ENCODE data around the gene C2.
A peak's percentile ranks its signal among the peaks of the same experiment; 100 is the strongest.
"Not testable (repeated sequence)": the region's sequence is repeated elsewhere in the genome, so short reads cannot be mapped to it uniquely, and the experiment has no call there.

The C2 gene

GRCh38 chr6:31905041-31905440 is 22.5 kb upstream of the C2 start:
- no peak for DNase-seq (ENCODE audit: low spot score in 2 of 2)
- Mint-ChIP-seq H3K27me3 (no peaks in the 10 kb centered on the region), H3K9me3 (no peaks in the 10 kb centered on the region), H3K4me3 (no peak overlapping the region), H3K27ac (no peak overlapping the region), H3K4me1 (peaks cover 7% of the 10 kb centered on the region), H3K36me3 (no peaks in the 10 kb centered on the region)
- ATAC-seq (ENCODE audit: low read depth), result no peak

DNA sequence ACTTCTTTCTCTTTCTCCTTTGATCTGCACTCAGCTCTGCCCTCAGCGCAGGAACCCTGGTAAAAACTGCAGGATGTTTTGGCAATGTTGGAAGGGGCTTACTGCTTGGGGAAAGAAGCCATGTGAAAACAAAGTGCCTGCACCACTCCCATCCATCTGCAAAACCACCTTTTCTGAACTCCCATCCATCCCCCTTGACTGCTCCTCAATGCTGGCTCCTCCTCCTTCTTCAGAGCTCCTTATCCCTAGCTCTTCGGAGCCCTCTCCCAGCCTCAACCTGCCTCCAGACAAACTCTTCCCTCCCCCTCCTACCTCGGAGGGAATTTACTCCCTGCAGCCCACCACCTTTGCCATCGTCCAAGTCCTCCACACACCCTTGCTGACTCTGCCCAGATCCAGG is 21.4 kb upstream of the C2 start:
- no peak overlapping the region for H3K4me3 Mint-ChIP-seq
- peaks cover 3% of the 10 kb centered on the region for H3K27me3 Mint-ChIP-seq
- H3K27ac Mint-ChIP-seq, result no peak overlapping the region
- no peaks in the 10 kb centered on the region for H3K9me3 Mint-ChIP-seq
- ATAC-seq (ENCODE audit: low read depth) (no peak), DNase-seq (ENCODE audit: low spot score in 2 of 2) (no peak)
- H3K36me3 Mint-ChIP-seq, result no peaks in the 10 kb centered on the region
- peaks cover 9% of the 10 kb centered on the region for H3K4me1 Mint-ChIP-seq

- H3K27me3 Mint-ChIP-seq; ATAC-seq (ENCODE audit: low read depth); DNase-seq (ENCODE audit: low spot score in 2 of 2); H3K4me3 Mint-ChIP-seq; H3K9me3 Mint-ChIP-seq; H3K36me3 Mint-ChIP-seq; H3K4me1 Mint-ChIP-seq; H3K27ac Mint-ChIP-seq: not testable (repeated sequence)
Measured at GRCh38 chr6:31906727-31907126, 20.8 kb upstream of the C2 start.

GRCh38 chr6:31907158-31907813 is 20.2 kb upstream of the C2 start:
- no peak for ATAC-seq (ENCODE audit: low read depth)
- peaks cover 9% of the 10 kb centered on the region for H3K4me1 Mint-ChIP-seq
- no peak overlapping the region for H3K27ac Mint-ChIP-seq
- H3K4me3 Mint-ChIP-seq, result no peak overlapping the region
- peaks cover 4% of the 10 kb centered on the region for H3K27me3 Mint-ChIP-seq
- DNase-seq (ENCODE audit: low spot score in 2 of 2), result no peak
- no peaks in the 10 kb centered on the region for H3K9me3 Mint-ChIP-seq
- H3K36me3 Mint-ChIP-seq, result no peaks in the 10 kb centered on the region

- not testable (repeated sequence) for H3K9me3 Mint-ChIP-seq; H3K27me3 Mint-ChIP-seq; H3K4me1 Mint-ChIP-seq; H3K27ac Mint-ChIP-seq; ATAC-seq (ENCODE audit: low read depth); H3K36me3 Mint-ChIP-seq; DNase-seq (ENCODE audit: low spot score in 2 of 2); H3K4me3 Mint-ChIP-seq
Measured at GRCh38 chr6:31908255-31908654, 19.3 kb upstream of the C2 start.

DNA sequence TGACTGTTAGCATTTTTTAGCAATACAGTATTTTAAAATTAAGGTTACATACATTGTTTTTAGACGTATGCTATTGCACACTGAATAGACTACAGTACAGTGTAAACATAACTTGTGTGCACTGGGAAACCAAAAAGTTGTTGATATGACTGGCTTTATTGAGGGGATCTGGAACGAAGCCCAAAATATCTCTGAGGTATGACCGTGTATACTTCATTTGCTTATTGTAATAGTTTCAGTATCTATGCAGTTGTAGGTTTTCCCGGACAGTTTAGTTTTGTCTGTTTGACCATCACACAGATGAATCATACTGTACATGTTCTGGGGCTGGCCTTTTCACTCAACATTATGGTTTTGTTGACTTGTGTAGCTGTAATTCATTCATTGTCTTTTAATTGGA is 18.7 kb upstream of the C2 start:
- no peak for DNase-seq (ENCODE audit: low spot score in 2 of 2)
- Mint-ChIP-seq H3K27ac (no peak overlapping the region), H3K27me3 (peaks cover 6% of the 10 kb centered on the region)

DNA sequence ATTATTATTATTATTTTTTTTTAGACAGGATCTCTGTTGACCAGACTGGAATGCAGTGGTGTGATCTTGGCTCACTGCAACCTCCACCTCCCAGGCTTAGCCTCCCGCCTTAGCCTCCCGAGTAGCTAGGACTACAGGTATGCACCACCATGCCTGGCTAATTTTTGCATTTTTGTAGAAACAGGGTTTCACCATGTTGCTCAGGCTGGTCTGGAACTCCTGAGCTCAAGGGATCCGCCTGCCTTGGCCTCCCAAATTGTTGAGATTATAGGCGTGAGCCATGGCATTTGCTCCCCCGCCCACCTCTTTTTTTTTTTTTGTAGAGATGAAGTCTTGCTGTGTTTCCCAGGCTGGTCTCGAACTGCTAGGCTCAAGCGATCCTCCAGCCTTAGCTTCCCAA is 18.2 kb upstream of the C2 start:
- not testable (repeated sequence) for H3K9me3 Mint-ChIP-seq; H3K27me3 Mint-ChIP-seq; H3K27ac Mint-ChIP-seq; DNase-seq (ENCODE audit: low spot score in 2 of 2); ATAC-seq (ENCODE audit: low read depth); H3K4me1 Mint-ChIP-seq; H3K4me3 Mint-ChIP-seq; H3K36me3 Mint-ChIP-seq

More for the DNA sequence above, 18.7 kb upstream of the C2 start:
- peak; percentile 52 for ATAC-seq (ENCODE audit: low read depth)
- no peaks in the 10 kb centered on the region for H3K36me3 Mint-ChIP-seq
- no peaks in the 10 kb centered on the region for H3K9me3 Mint-ChIP-seq
- no peak overlapping the region for H3K4me3 Mint-ChIP-seq
- H3K4me1 Mint-ChIP-seq, result peaks cover 2% of the 10 kb centered on the region

DNA sequence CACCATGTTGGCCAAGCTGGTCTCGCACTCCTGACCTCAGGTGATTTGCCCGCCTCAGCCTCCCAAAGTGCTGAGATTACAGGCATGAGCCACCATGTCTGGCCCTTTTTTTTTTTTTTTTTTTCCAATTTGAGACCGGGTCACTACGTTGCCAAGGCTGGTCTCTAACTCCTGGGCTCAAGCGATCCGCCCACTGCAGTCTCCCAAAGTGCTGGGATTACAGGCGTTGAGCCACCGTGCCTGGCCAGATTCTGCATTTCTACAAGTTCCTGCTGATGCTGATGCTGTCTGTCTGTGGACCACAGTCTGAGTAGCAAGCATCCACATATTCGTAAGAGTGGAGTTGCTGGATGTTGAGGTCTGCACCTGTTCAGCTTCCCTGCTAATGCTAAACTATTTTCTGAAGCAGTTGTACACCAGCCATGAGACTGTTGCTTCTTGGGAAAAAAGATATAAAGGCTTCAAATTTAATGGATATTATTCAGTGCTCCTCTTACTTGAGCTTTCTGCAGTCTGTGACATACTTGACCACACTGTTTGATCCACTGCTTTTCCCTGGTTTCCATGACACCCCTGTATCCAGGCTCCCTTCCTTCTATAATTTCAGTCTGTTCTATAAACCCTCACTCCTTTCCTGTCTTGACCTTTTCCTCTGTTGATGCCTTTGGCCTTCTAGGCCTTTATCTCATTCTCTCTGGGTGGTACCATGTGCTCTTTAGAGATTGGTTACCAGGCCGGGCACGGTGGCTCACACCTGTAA is 15.5 kb upstream of the C2 start:
- peaks cover 2% of the 10 kb centered on the region for H3K4me1 Mint-ChIP-seq
- H3K27me3 Mint-ChIP-seq, result peaks cover 12% of the 10 kb centered on the region
- no peaks in the 10 kb centered on the region for H3K36me3 Mint-ChIP-seq
- no peak overlapping the region for H3K27ac Mint-ChIP-seq
- no peaks in the 10 kb centered on the region for H3K9me3 Mint-ChIP-seq
- no peak overlapping the region for H3K4me3 Mint-ChIP-seq
- DNase-seq (ENCODE audit: low spot score in 2 of 2) (no peak), ATAC-seq (ENCODE audit: low read depth) (no peak)

GRCh38 chr6:31915351-31915750 is 12.2 kb upstream of the C2 start:
- Mint-ChIP-seq H3K27ac (no peak overlapping the region), H3K4me1 (peaks cover under 1% of the 10 kb centered on the region), H3K9me3 (no peaks in the 10 kb centered on the region), H3K4me3 (no peak overlapping the region), H3K27me3 (peaks cover 10% of the 10 kb centered on the region), H3K36me3 (no peaks in the 10 kb centered on the region)
- ATAC-seq (ENCODE audit: low read depth) (no peak), DNase-seq (ENCODE audit: low spot score in 2 of 2) (no peak)

- H3K27me3 Mint-ChIP-seq, result peaks cover 9% of the 10 kb centered on the region
- ATAC-seq (ENCODE audit: low read depth) (no peak), DNase-seq (ENCODE audit: low spot score in 2 of 2) (no peak)
- no peaks in the 10 kb centered on the region for H3K9me3 Mint-ChIP-seq
- H3K36me3 Mint-ChIP-seq, result no peaks in the 10 kb centered on the region
- H3K27ac Mint-ChIP-seq, result no peak overlapping the region
- H3K4me3 Mint-ChIP-seq, result no peak overlapping the region
- no peaks in the 10 kb centered on the region for H3K4me1 Mint-ChIP-seq
Measured at GRCh38 chr6:31915756-31916155, 11.8 kb upstream of the C2 start.

DNA sequence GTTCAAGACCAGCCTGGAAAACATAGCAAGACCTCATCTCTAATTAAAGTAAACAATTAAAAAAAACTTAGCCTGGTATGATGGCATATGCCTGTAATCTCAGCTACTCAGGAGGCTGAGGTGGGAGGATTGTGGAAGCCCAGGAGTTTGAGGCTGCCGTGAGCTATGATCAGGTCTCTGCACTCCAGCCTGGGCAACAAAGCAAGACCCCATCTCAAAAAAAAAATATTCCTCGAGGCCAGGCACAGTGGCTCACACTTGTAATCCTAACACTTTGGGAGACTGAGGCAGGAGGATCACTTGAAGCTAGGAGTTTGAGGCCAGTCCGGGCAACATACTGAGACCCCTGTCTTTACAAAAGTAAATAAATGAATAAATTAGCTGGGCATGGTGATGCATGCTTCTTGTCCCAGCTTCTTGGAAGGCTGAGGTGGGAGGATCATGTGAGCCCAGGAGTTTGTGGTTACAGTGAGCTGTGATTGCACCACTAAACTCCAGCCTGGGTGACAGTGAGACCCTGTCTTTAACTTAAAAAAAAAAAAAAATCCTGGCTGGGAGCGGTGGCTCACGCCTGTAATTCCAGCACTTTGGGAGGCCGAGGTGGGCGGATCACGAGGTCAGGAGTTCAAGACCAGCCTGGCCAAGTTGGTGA is 9.3 kb upstream of the C2 start:
- Mint-ChIP-seq H3K27ac (no peak overlapping the region), H3K9me3 (no peaks in the 10 kb centered on the region), H3K4me1 (no peaks in the 10 kb centered on the region), H3K4me3 (no peak overlapping the region), H3K27me3 (peaks cover 6% of the 10 kb centered on the region), H3K36me3 (no peaks in the 10 kb centered on the region)
- DNase-seq (ENCODE audit: low spot score in 2 of 2) (no peak), ATAC-seq (ENCODE audit: low read depth) (no peak)

- DNase-seq (ENCODE audit: low spot score in 2 of 2), result no peak
- ATAC-seq (ENCODE audit: low read depth), result no peak
- H3K27ac Mint-ChIP-seq, result no peak overlapping the region
- no peaks in the 10 kb centered on the region for H3K9me3 Mint-ChIP-seq
- H3K27me3 Mint-ChIP-seq, result peaks cover 6% of the 10 kb centered on the region
- no peak overlapping the region for H3K4me3 Mint-ChIP-seq
- H3K4me1 Mint-ChIP-seq, result no peaks in the 10 kb centered on the region
- no peaks in the 10 kb centered on the region for H3K36me3 Mint-ChIP-seq
Measured at GRCh38 chr6:31919624-31920303, 7.8 kb upstream of the C2 start.

GRCh38 chr6:31920811-31921210 is 6.7 kb upstream of the C2 start:
- ATAC-seq (ENCODE audit: low read depth), result no peak

GRCh38 chr6:31922942-31923341 is 4.6 kb upstream of the C2 start:
- Mint-ChIP-seq H3K4me1 (no peaks in the 10 kb centered on the region), H3K9me3 (no peaks in the 10 kb centered on the region), H3K36me3 (no peaks in the 10 kb centered on the region), H3K27ac (no peak overlapping the region), H3K4me3 (no peak overlapping the region), H3K27me3 (peaks cover 2% of the 10 kb centered on the region)
- DNase-seq (ENCODE audit: low spot score in 2 of 2) (no peak), ATAC-seq (ENCODE audit: low read depth) (peak; percentile 41)

More at GRCh38 chr6:31920811-31921210, 6.7 kb upstream of the C2 start:
- no peak for DNase-seq (ENCODE audit: low spot score in 2 of 2)
- Mint-ChIP-seq H3K36me3 (no peaks in the 10 kb centered on the region), H3K4me1 (no peaks in the 10 kb centered on the region), H3K27me3 (peaks cover 2% of the 10 kb centered on the region), H3K27ac (no peak overlapping the region), H3K9me3 (no peaks in the 10 kb centered on the region), H3K4me3 (no peak overlapping the region)
